ENCODE measurements around the gene SAMMSON. TPM values are rescaled to one million over a fixed set of nuclear protein-coding genes. Genes with fewer than 3 reads are reported as not detected.

Gene SAMMSON
- total RNA-seq, 1 donor from 2014 or later: not detected

GRCh38 chr3:69985266-69985665 lies 14.3 kb upstream of the SAMMSON start:
- no peaks in the 10 kb centered on the region for H3K36me3 Mint-ChIP-seq
- peaks cover 3% of the 10 kb centered on the region for H3K4me1 Mint-ChIP-seq (ENCODE audit: unreplicated experiment)
- H3K27me3 Mint-ChIP-seq: peaks cover 4% of the 10 kb centered on the region
- no peak for DNase-seq (ENCODE audit: extremely low spot score, unreplicated experiment)
- no peak overlapping the region for H3K27ac Mint-ChIP-seq
- no peak overlapping the region for H3K4me3 Mint-ChIP-seq
- TF ChIP-seq, protein P1, sequence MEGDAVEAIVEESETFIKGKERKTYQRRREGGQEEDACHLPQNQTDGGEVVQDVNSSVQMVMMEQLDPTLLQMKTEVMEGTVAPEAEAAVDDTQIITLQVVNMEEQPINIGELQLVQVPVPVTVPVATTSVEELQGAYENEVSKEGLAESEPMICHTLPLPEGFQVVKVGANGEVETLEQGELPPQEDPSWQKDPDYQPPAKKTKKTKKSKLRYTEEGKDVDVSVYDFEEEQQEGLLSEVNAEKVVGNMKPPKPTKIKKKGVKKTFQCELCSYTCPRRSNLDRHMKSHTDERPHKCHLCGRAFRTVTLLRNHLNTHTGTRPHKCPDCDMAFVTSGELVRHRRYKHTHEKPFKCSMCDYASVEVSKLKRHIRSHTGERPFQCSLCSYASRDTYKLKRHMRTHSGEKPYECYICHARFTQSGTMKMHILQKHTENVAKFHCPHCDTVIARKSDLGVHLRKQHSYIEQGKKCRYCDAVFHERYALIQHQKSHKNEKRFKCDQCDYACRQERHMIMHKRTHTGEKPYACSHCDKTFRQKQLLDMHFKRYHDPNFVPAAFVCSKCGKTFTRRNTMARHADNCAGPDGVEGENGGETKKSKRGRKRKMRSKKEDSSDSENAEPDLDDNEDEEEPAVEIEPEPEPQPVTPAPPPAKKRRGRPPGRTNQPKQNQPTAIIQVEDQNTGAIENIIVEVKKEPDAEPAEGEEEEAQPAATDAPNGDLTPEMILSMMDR (conservative IDR thresholded peaks at IDR 0.05): no peak
- H3K9me3 Mint-ChIP-seq: peaks cover 4% of the 10 kb centered on the region

DNA sequence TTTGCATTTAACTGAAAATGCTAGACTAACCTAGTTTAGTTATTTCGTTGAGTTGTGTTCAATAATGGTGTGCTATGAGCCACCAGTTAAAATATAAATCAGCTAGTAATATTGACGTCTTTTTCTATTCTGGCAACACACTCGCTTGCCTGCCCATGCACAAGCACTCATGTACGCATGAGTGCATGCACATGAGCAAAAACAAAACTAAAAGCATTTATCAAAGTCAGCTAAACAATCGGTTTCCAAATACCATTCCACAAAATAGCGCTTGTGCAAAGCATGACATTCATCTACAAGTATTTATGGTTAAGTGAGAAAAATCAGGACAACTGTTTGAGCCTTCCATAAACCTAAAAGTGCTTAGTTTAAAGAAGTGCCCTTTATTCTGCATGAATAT lies 13.1 kb upstream of the SAMMSON start:
- no peak for DNase-seq (ENCODE audit: extremely low spot score, unreplicated experiment)
- H3K27me3 Mint-ChIP-seq: peaks cover 4% of the 10 kb centered on the region
- H3K4me1 Mint-ChIP-seq (ENCODE audit: unreplicated experiment): peaks cover 3% of the 10 kb centered on the region
- H3K27ac Mint-ChIP-seq: no peak overlapping the region
- H3K9me3 Mint-ChIP-seq: peaks cover 4% of the 10 kb centered on the region
- TF ChIP-seq, protein P1 (conservative IDR thresholded peaks at IDR 0.05): no peak
- H3K4me3 Mint-ChIP-seq: no peak overlapping the region
- no peaks in the 10 kb centered on the region for H3K36me3 Mint-ChIP-seq

GRCh38 chr3:69987833-69988232 lies 11.7 kb upstream of the SAMMSON start:
- Mint-ChIP-seq H3K4me3 (no peak overlapping the region), H3K36me3 (no peaks in the 10 kb centered on the region), H3K27me3 (peaks cover 4% of the 10 kb centered on the region), H3K27ac (no peak overlapping the region), H3K4me1 (ENCODE audit: unreplicated experiment) (peaks cover under 1% of the 10 kb centered on the region), H3K9me3 (no peaks in the 10 kb centered on the region)
- TF ChIP-seq, protein P1 (conservative IDR thresholded peaks at IDR 0.05): no peak
- no peak for DNase-seq (ENCODE audit: extremely low spot score, unreplicated experiment)

- H3K4me3 Mint-ChIP-seq: no peak overlapping the region
- H3K4me1 Mint-ChIP-seq (ENCODE audit: unreplicated experiment): peaks cover 18% of the 10 kb centered on the region
- TF ChIP-seq, protein P1 (conservative IDR thresholded peaks at IDR 0.05): no peak
- H3K9me3 Mint-ChIP-seq: no peaks in the 10 kb centered on the region
- no peaks in the 10 kb centered on the region for H3K36me3 Mint-ChIP-seq
- no peak overlapping the region for H3K27ac Mint-ChIP-seq
- no peak for DNase-seq (ENCODE audit: extremely low spot score, unreplicated experiment)
- no peaks in the 10 kb centered on the region for H3K27me3 Mint-ChIP-seq
Measured at GRCh38 chr3:69993757-69994156, 5.8 kb upstream of the SAMMSON start.

- no peak for DNase-seq (ENCODE audit: extremely low spot score, unreplicated experiment)
- Mint-ChIP-seq H3K36me3 (no peaks in the 10 kb centered on the region), H3K27ac (no peak overlapping the region), H3K4me3 (no peak overlapping the region), H3K4me1 (ENCODE audit: unreplicated experiment) (peaks cover 25% of the 10 kb centered on the region), H3K27me3 (no peaks in the 10 kb centered on the region), H3K9me3 (no peaks in the 10 kb centered on the region)
- TF ChIP-seq, protein P1 (conservative IDR thresholded peaks at IDR 0.05): no peak
Measured at GRCh38 chr3:69994919-69995318, 4.6 kb upstream of the SAMMSON start.

Measured in type B pancreatic cell (in vitro differentiated cells).